Activated T-helper 1 cell treated with anti-CD3 and anti-CD28 coated beads, Interleukin-12 subunit alpha, Interleukin-12 subunit beta, Interleukin-2, Interleukin-4 antibody, amounts not matched to agents 30 ng/mL and 10 ng/mL and 1 ng/mL, durations not matched to agents 14 hours and 24 hours and 36 hours (primary cell): ENCODE measurements around the gene OR6J1. TPM values are rescaled to one million over a fixed set of nuclear protein-coding genes. Genes with fewer than 3 reads are reported as not detected.

Experiments
- DNase-seq: peaks from one replicate; pipeline ENCODE4 v3.0.0; 2021; ENCODE audit warnings: low spot score
- H3K27ac Mint-ChIP-seq: one replicate; pipeline ENCODE4 v1.8.0; 2021; ENCODE audit warnings: mild to moderate bottlenecking, mixed read lengths
- H3K27me3 Mint-ChIP-seq: one replicate; pipeline ENCODE4 v1.8.0; 2022; ENCODE audit warnings: mild to moderate bottlenecking, moderate library complexity, mixed read lengths; ENCODE audit not compliant: insufficient read depth
- H3K36me3 Mint-ChIP-seq: one replicate; pipeline ENCODE4 v1.8.0; 2021; ENCODE audit warnings: low read depth, mixed read lengths
- H3K4me1 Mint-ChIP-seq: one replicate; pipeline ENCODE4 v1.8.0; 2021; ENCODE audit warnings: low read depth, mixed read lengths
- H3K4me3 Mint-ChIP-seq: one replicate; pipeline ENCODE4 v1.8.0; 2021; ENCODE audit warnings: mild to moderate bottlenecking, moderate library complexity, mixed read lengths
- H3K9me3 Mint-ChIP-seq: one replicate; pipeline ENCODE4 v1.8.0; 2021; ENCODE audit warnings: mixed read lengths
- intact Hi-C: fragments of 100-400 bp; cut with micrococcal nuclease; formaldehyde crosslinking; loops from one replicate; pipeline ENCODE4 v1.15.1; 2024
- total RNA-seq: library from RNA; stranded (reverse); gene quantifications from 2 replicates; pipeline ENCODE4 v1.2.3, GENCODE V29; 2022

The OR6J1 gene
- total RNA-seq, 1 donor from 2014 or later: not detected

- Mint-ChIP-seq H3K4me3 (no peak overlapping the region), H3K27ac (no peak overlapping the region), H3K9me3 (peaks cover 6% of the 10 kb centered on the region), H3K4me1 (no peaks in the 10 kb centered on the region), H3K27me3 (no peaks in the 10 kb centered on the region), H3K36me3 (no peaks in the 10 kb centered on the region)
- intact Hi-C loops: no loop called here
- DNase-seq: no peak
Measured at GRCh38 chr14:22666203-22666893, 22.2 kb upstream of the OR6J1 start.

- intact Hi-C loops: no loop called here
- H3K9me3 Mint-ChIP-seq: peaks cover 6% of the 10 kb centered on the region
- no peaks in the 10 kb centered on the region for H3K27me3 Mint-ChIP-seq
- H3K4me3 Mint-ChIP-seq: no peak overlapping the region
- no peak for DNase-seq
- H3K4me1 Mint-ChIP-seq: no peaks in the 10 kb centered on the region
- no peaks in the 10 kb centered on the region for H3K36me3 Mint-ChIP-seq
- H3K27ac Mint-ChIP-seq: no peak overlapping the region
Measured at GRCh38 chr14:22664261-22664660, 20.1 kb upstream of the OR6J1 start.

GRCh38 chr14:22660654-22661053 lies 16.5 kb upstream of the OR6J1 start:
- no peak overlapping the region for H3K4me3 Mint-ChIP-seq
- H3K27me3 Mint-ChIP-seq: no peaks in the 10 kb centered on the region
- H3K27ac Mint-ChIP-seq: no peak overlapping the region
- H3K4me1 Mint-ChIP-seq: no peaks in the 10 kb centered on the region
- no peaks in the 10 kb centered on the region for H3K9me3 Mint-ChIP-seq
- no peaks in the 10 kb centered on the region for H3K36me3 Mint-ChIP-seq
- intact Hi-C loops: no loop called here
- no peak for DNase-seq

- Mint-ChIP-seq H3K27ac (no peak overlapping the region), H3K27me3 (no peaks in the 10 kb centered on the region), H3K4me3 (no peak overlapping the region), H3K4me1 (no peaks in the 10 kb centered on the region), H3K36me3 (no peaks in the 10 kb centered on the region), H3K9me3 (no peaks in the 10 kb centered on the region)
- no peak for DNase-seq
- intact Hi-C loops: loop anchor here (2.0 to 10.0 kb wide), 2 partner anchors 156 to 194 kb away; partner anchors contain the start of gene SLC7A7
Measured at GRCh38 chr14:22658946-22659345, 14.8 kb upstream of the OR6J1 start.

- Mint-ChIP-seq H3K27ac (no peak overlapping the region), H3K27me3 (no peaks in the 10 kb centered on the region), H3K4me3 (no peak overlapping the region), H3K9me3 (no peaks in the 10 kb centered on the region), H3K36me3 (no peaks in the 10 kb centered on the region), H3K4me1 (no peaks in the 10 kb centered on the region)
- no peak for DNase-seq
- intact Hi-C loops: loop anchor here (2.0 to 10.0 kb wide), 2 partner anchors 157 to 195 kb away; partner anchors contain the start of gene SLC7A7
Measured at GRCh38 chr14:22657861-22658260, 13.7 kb upstream of the OR6J1 start.

GRCh38 chr14:22656945-22657731 lies 13.0 kb upstream of the OR6J1 start:
- no peaks in the 10 kb centered on the region for H3K27me3 Mint-ChIP-seq
- intact Hi-C loops: loop anchor here (10.0 kb wide), 1 partner anchor 158 kb away; the partner anchor contains the start of gene SLC7A7
- no peaks in the 10 kb centered on the region for H3K9me3 Mint-ChIP-seq
- no peaks in the 10 kb centered on the region for H3K36me3 Mint-ChIP-seq
- no peaks in the 10 kb centered on the region for H3K4me1 Mint-ChIP-seq
- no peak overlapping the region for H3K4me3 Mint-ChIP-seq
- no peak overlapping the region for H3K27ac Mint-ChIP-seq
- DNase-seq: no peak

GRCh38 chr14:22656226-22656625 lies 12.1 kb upstream of the OR6J1 start:
- DNase-seq: no peak
- Mint-ChIP-seq H3K36me3 (no peaks in the 10 kb centered on the region), H3K4me1 (no peaks in the 10 kb centered on the region), H3K27me3 (no peaks in the 10 kb centered on the region), H3K4me3 (no peak overlapping the region), H3K27ac (no peak overlapping the region), H3K9me3 (no peaks in the 10 kb centered on the region)
- intact Hi-C loops: loop anchor here (10.0 kb wide), 1 partner anchor 159 kb away; the partner anchor contains the start of gene SLC7A7

- H3K27ac Mint-ChIP-seq: no peak overlapping the region
- intact Hi-C loops: loop anchor here (1.0 to 10.0 kb wide), 4 partner anchors 83 to 741 kb away; partner anchors contain the start of gene SLC7A7
- peak; percentile 25 for DNase-seq
- no peaks in the 10 kb centered on the region for H3K4me1 Mint-ChIP-seq
- no peak overlapping the region for H3K4me3 Mint-ChIP-seq
- no peaks in the 10 kb centered on the region for H3K36me3 Mint-ChIP-seq
- no peaks in the 10 kb centered on the region for H3K9me3 Mint-ChIP-seq
- H3K27me3 Mint-ChIP-seq: no peaks in the 10 kb centered on the region
Measured at GRCh38 chr14:22653012-22653621, 9.0 kb upstream of the OR6J1 start.

- Mint-ChIP-seq H3K9me3 (no peaks in the 10 kb centered on the region), H3K4me1 (no peaks in the 10 kb centered on the region), H3K36me3 (no peaks in the 10 kb centered on the region), H3K27ac (no peak overlapping the region), H3K4me3 (no peak overlapping the region), H3K27me3 (no peaks in the 10 kb centered on the region)
- intact Hi-C loops: loop anchor here (5.0 to 10.0 kb wide), 2 partner anchors 163 to 739 kb away; partner anchors contain the start of gene SLC7A7
- DNase-seq: no peak
Measured at GRCh38 chr14:22651586-22651985, 7.4 kb upstream of the OR6J1 start.

- Mint-ChIP-seq H3K9me3 (no peaks in the 10 kb centered on the region), H3K27ac (no peak overlapping the region), H3K4me3 (no peak overlapping the region), H3K4me1 (no peaks in the 10 kb centered on the region), H3K27me3 (no peaks in the 10 kb centered on the region), H3K36me3 (no peaks in the 10 kb centered on the region)
- no peak for DNase-seq
- intact Hi-C loops: loop anchor here (5.0 to 10.0 kb wide), 2 partner anchors 164 to 739 kb away; partner anchors contain the start of gene SLC7A7
Measured at GRCh38 chr14:22650960-22651521, 6.9 kb upstream of the OR6J1 start.

- Mint-ChIP-seq H3K9me3 (no peaks in the 10 kb centered on the region), H3K4me3 (no peak overlapping the region), H3K27ac (no peak overlapping the region), H3K4me1 (peaks cover under 1% of the 10 kb centered on the region), H3K36me3 (no peaks in the 10 kb centered on the region), H3K27me3 (no peaks in the 10 kb centered on the region)
- intact Hi-C loops: loop anchor here (5.0 to 10.0 kb wide), 2 partner anchors 165 to 738 kb away; partner anchors contain the start of gene SLC7A7
- DNase-seq: no peak
Measured at GRCh38 chr14:22650046-22650739, 6.0 kb upstream of the OR6J1 start.

- intact Hi-C loops: no loop called here
- Mint-ChIP-seq H3K4me3 (no peak overlapping the region), H3K27me3 (peaks cover 3% of the 10 kb centered on the region), H3K9me3 (no peaks in the 10 kb centered on the region), H3K4me1 (peaks cover 17% of the 10 kb centered on the region), H3K36me3 (no peaks in the 10 kb centered on the region), H3K27ac (no peak overlapping the region)
- DNase-seq: no peak
Measured at GRCh38 chr14:22648506-22648905, 4.4 kb upstream of the OR6J1 start.
